Activated B cell treated with CpG ODN at 0.5 μM for 24 hours (primary cell): ENCODE data around the gene LRRC71. TPM values are rescaled to one million over a fixed set of nuclear protein-coding genes. Genes with fewer than 3 reads are reported as not detected.

Experiments used
- ATAC-seq: fragments of 200-7000 bp; cut with Tn5 transposase; one replicate; pipeline ENCODE4 v1.10.0; 2021; ENCODE audit warnings: low read depth, mild to moderate bottlenecking, moderate library complexity
- CTCF ChIA-PET: fragments of 350-600 bp; sonication (Branson Sonifier 250); formaldehyde crosslinking; loops from one replicate; lab custom pipeline; 2021; ENCODE audit warnings: antibody characterized with exemption; lab: Charles Lee
- POLR2A ChIA-PET: fragments of 350-600 bp; sonication (Branson Sonifier 250); formaldehyde crosslinking; loops from one replicate; lab custom pipeline; 2021; ENCODE audit warnings: antibody characterized with exemption; lab: Charles Lee
- DNase-seq: peaks from one replicate; pipeline ENCODE4 v3.0.0; 2022
- H3K27ac Mint-ChIP-seq: one replicate; pipeline ENCODE4 v1.8.0; 2020; ENCODE audit warnings: mixed read lengths
- H3K27me3 Mint-ChIP-seq: one replicate; pipeline ENCODE4 v1.8.0; 2021; ENCODE audit warnings: mixed read lengths
- H3K36me3 Mint-ChIP-seq: one replicate; pipeline ENCODE4 v1.8.0; 2021; ENCODE audit warnings: low read depth, mixed read lengths
- H3K4me1 Mint-ChIP-seq: one replicate; pipeline ENCODE4 v1.8.0; 2021; ENCODE audit warnings: mixed read lengths
- H3K4me3 Mint-ChIP-seq: one replicate; pipeline ENCODE4 v1.8.0; 2020; ENCODE audit warnings: mild to moderate bottlenecking, mixed read lengths
- H3K9me3 Mint-ChIP-seq: one replicate; pipeline ENCODE4 v1.8.0; 2020; ENCODE audit warnings: mixed read lengths
- intact Hi-C: fragments of 100-400 bp; cut with micrococcal nuclease; formaldehyde crosslinking; loops from one replicate; pipeline ENCODE4 v1.15.1; 2024
- total RNA-seq: library from RNA; stranded (reverse); gene quantifications from 2 replicates; pipeline ENCODE4 v1.2.3, GENCODE V29; 2022
- TF ChIP-seq, protein P1 (sequence below): fragments of 200-600 bp; IDR thresholded peaks from one replicate; pipeline ENCODE4 v1.8.0; 2022; ENCODE audit warnings: antibody characterized with exemption, mild to moderate bottlenecking

The LRRC71 gene
- total RNA-seq, 1 donor from 2014 or later = not detected

DNA sequence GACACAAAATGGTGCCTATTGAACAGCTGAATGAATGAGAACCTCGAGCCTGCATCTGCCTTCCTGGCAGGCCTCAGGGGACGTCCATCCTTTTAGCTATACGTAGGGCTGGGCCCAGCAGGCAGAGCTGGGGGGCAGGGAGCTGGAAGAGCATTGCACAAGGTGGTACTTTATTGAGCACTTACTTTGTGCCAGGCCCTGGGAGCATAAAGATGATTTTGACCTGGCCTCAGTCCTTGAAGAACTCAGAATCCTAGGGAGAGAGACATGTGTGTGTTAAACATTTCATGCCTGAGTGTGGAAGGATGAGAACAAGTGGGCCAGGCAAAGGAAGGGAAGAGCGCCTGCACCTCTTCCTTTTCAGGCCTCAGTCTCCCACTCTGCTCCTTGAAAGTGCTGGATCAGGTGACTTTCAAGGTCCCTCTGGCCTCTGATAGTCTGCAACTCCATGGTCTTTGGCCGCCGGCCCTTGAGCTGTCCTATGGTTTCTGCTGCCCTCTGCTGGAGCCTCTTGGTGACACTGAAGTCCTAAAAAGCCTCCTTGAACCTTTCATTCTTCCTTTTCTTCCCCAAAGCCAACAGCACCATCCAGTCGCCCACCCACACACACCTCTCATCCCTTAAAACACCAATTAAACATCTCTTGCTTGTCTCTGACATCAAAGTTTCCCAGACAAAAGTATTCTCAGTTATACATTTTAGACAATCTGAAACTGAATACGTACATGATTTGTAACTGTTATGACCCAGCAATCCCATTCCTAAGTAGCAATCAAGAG is 30.4 kb upstream of the LRRC71 start:
- peak; percentile 36 for ATAC-seq

DNA sequence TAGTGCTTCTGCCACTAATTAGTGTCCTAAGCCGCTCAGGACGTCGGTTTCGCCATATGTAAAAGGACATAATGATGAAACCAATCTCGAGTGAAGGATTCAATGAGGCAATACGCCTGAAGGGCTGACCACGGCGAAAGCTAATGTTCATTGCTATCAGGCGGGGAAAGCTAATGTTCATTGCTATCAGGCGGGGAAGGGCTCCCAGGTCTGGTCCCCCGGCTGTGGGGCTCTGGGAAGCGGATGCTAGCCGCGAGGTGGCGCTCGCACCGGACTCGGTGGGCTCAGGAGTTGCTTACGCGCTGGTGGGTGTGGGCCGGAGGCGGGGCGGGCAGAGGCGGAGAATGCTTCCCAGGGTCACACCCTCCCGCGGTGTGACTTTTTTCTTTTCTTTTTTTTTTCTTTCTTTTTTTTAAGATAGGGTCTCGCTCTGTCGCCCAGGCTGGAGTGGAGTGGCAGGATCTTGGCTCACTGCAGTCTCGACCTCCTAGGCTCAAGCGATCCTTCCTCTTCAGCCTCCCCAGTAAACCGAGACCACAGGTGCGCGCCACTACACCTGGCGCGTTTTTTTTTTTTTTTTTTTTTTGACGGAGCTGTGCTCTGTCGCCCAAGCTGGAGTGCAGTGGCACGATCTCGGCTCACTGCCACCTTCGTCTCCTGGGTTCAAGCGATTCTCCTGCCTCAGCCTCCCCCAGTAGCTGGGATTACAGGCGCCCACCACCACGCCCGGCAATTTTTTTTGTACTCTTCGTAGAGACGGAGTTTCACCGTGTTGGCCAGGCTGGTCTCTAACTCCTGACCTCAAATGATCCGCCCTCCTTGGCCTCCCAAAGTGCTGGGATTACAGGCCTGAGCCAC is 28.0 kb upstream of the LRRC71 start:
- TF ChIP-seq, protein P1, sequence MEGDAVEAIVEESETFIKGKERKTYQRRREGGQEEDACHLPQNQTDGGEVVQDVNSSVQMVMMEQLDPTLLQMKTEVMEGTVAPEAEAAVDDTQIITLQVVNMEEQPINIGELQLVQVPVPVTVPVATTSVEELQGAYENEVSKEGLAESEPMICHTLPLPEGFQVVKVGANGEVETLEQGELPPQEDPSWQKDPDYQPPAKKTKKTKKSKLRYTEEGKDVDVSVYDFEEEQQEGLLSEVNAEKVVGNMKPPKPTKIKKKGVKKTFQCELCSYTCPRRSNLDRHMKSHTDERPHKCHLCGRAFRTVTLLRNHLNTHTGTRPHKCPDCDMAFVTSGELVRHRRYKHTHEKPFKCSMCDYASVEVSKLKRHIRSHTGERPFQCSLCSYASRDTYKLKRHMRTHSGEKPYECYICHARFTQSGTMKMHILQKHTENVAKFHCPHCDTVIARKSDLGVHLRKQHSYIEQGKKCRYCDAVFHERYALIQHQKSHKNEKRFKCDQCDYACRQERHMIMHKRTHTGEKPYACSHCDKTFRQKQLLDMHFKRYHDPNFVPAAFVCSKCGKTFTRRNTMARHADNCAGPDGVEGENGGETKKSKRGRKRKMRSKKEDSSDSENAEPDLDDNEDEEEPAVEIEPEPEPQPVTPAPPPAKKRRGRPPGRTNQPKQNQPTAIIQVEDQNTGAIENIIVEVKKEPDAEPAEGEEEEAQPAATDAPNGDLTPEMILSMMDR = peak; percentile 32
- peak; percentile 90 for ATAC-seq
- Mint-ChIP-seq H3K4me3 (peak overlapping the region; percentile 61), H3K27ac (no peak overlapping the region), H3K4me1 (peaks cover 9% of the 10 kb centered on the region), H3K9me3 (no peaks in the 10 kb centered on the region), H3K27me3 (peaks cover 64% of the 10 kb centered on the region), H3K36me3 (no peaks in the 10 kb centered on the region)
- intact Hi-C loops = loop anchor here (5.0 kb wide), 2 partner anchors 35 to 80 kb away; no protein-coding TSS in a partner anchor
- DNase-seq = peak; percentile 70
- POLR2A ChIA-PET = no interaction called here
- CTCF ChIA-PET = interaction anchor here (0.6 to 4.2 kb wide), 3 partner anchors 11 to 203 kb away, joined by 3 to 53 read pairs (median 5); no protein-coding TSS in a partner anchor

More for the DNA sequence above, 30.4 kb upstream of the LRRC71 start:
- Mint-ChIP-seq H3K27ac (no peak overlapping the region), H3K4me3 (no peak overlapping the region), H3K4me1 (peaks cover 9% of the 10 kb centered on the region), H3K9me3 (no peaks in the 10 kb centered on the region), H3K27me3 (peaks cover 57% of the 10 kb centered on the region), H3K36me3 (no peaks in the 10 kb centered on the region)
- DNase-seq = peak; percentile 47
- TF ChIP-seq, protein P1 = no peak
- ChIA-PET CTCF (interaction anchor here (0.8 to 4.2 kb wide), 18 partner anchors 9 to 270 kb away, joined by 3 to 53 read pairs (median 5); partner anchors contain the start of gene NTRK1), POLR2A (interaction anchor here (0.6 kb wide), 1 partner anchor 518 kb away, joined by 3 read pairs; no protein-coding TSS in a partner anchor)
- intact Hi-C loops = loop anchor here (1.0 to 5.0 kb wide), 7 partner anchors 37 to 265 kb away; partner anchors contain the start of genes ISG20L2 and METTL25B

DNA sequence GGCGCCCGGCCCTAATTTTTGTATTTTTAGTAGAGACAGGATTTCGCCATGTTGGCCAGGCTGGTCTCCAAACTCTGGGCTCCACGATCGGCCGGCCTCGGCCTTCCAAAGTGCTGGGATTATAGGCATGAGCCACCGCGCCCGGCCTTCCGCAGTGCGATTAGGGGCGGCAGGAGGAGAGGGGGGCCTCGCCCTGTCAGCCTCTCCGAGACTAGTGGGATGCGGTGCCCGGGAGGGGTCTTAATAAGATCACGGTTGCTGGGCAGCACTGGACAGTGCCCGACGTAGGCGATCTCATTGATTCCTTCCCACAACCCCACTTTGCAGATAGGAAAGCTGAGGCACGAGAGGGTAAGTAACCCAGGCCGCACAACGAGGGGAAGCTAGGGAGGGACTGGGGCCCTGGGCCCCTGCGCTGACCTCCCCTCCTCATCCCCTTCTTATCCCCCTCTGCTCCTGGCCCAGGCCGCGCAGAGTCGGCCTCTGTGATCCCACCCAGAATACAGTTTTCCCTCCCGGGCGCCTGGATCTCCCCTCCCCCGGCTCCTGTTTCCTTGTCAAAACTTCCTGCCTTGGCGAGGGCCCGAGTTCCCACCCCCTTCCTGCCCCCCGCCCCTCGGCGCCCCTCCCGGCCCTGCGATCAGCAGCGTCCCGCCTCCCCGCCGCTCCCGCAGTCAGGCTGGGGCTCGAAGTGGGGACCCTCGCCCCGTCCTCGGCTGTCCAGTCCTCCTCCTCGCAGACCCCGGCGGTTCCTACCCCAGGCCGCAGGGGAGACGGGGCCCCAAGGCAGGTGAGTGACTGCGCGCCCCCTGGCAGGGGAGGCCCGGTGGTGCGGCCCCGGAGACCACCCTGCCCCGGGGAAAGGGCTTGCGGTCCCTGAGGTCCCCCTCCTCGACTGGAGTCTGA is 27.1 kb upstream of the LRRC71 start, which contains the start of gene PEAR1:
TSS of gene PEAR1 (plus strand) at position 671 of the 906 bp plus-strand sequence. CDS start 10,209 bp downstream, outside the sequence.
- DNase-seq (no peak), ATAC-seq (no peak)
- CTCF ChIA-PET = interaction anchor here (1.6 kb wide), 1 partner anchor 167 kb away, joined by 5 read pairs; no protein-coding TSS in a partner anchor
- Mint-ChIP-seq H3K9me3 (no peaks in the 10 kb centered on the region), H3K36me3 (no peaks in the 10 kb centered on the region), H3K4me1 (peaks cover 9% of the 10 kb centered on the region), H3K27ac (no peak within 1 kb of the TSS), H3K4me3 (peak within 1 kb of the TSS; percentile 61), H3K27me3 (peaks cover 69% of the 10 kb centered on the region)
- POLR2A ChIA-PET = no interaction called here
- intact Hi-C loops = loop anchor here (5.0 kb wide), 2 partner anchors 34 to 81 kb away; no protein-coding TSS in a partner anchor
- TF ChIP-seq, protein P1 = no peak

DNA sequence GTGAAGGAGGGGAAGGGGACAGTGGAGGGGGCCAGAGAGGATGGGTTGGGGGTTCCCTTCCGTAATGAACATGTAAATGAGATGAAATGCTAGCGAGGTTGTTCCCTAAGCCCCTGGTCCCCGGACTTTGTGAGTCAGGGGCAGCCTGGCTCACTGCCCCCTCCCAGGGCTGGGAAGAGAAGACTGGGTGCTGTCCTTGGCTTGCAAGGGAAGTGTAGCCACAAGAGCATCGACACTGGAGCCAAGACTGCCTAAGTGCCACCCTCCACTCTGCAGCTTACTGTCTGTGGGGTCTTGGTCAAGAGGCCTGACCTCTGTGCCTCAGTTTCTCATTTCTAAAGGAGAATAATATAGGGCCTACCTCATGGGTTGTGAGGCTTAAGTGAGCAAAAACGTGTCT is 26.4 kb upstream of the LRRC71 start:
- intact Hi-C loops = loop anchor here (5.0 kb wide), 2 partner anchors 33 to 82 kb away; no protein-coding TSS in a partner anchor

More for the DNA sequence above, 26.4 kb upstream of the LRRC71 start:
- no peak overlapping the region for H3K27ac Mint-ChIP-seq
- H3K27me3 Mint-ChIP-seq = peaks cover 69% of the 10 kb centered on the region
- peaks cover 9% of the 10 kb centered on the region for H3K4me1 Mint-ChIP-seq
- TF ChIP-seq, protein P1 = no peak
- H3K36me3 Mint-ChIP-seq = no peaks in the 10 kb centered on the region
- H3K9me3 Mint-ChIP-seq = no peaks in the 10 kb centered on the region
- ATAC-seq = no peak
- no peak for DNase-seq
- CTCF ChIA-PET = no interaction called here
- POLR2A ChIA-PET = no interaction called here
- no peak overlapping the region for H3K4me3 Mint-ChIP-seq
